GM23338 (cell line): ENCODE measurements around the gene CSTF2. TPM values are rescaled to one million over a fixed set of nuclear protein-coding genes. Genes with fewer than 3 reads are reported as not detected.
A peak's percentile ranks its signal among the peaks of the same experiment; 100 is the strongest.

Experiments
- ATAC-seq: fragments of 200-7000 bp; cut with Tn5 transposase; 3 replicates; pipeline ENCODE4 v1.9.1; 2020
- DNase-seq: peaks from one replicate; pipeline ENCODE4 v3.0.0-alpha.2; 2015; ENCODE audit warnings: low spot score
- H2AFZ ChIP-seq: fragments of 200-600 bp; sonication (generic); 2 replicates; pipeline ENCODE4 v1.8.0; 2016; ENCODE audit warnings: antibody characterized with exemption, mild to moderate bottlenecking, moderate library complexity
- H3F3A ChIP-seq: fragments of 200-600 bp; sonication (generic); replicated peaks from 2 replicates; pipeline ENCODE4 v1.8.0; 2017; ENCODE audit warnings: antibody characterized with exemption, mixed run types, low read depth
- H3K27ac ChIP-seq: fragments of 200-600 bp; sonication (generic); 2 replicates; pipeline ENCODE4 v1.6.1; 2016; ENCODE audit warnings: low read depth
- H3K27me3 ChIP-seq: fragments of 200-600 bp; sonication (generic); 2 replicates; pipeline ENCODE4 v1.8.0; 2016; ENCODE audit warnings: mild to moderate bottlenecking, mixed run types, moderate library complexity; ENCODE audit not compliant: insufficient read depth
- H3K36me3 ChIP-seq: fragments of 200-600 bp; sonication (generic); 2 replicates; pipeline ENCODE4 v1.8.0; 2016; ENCODE audit warnings: mild to moderate bottlenecking; ENCODE audit not compliant: insufficient read depth
- H3K4me1 ChIP-seq: fragments of 200-600 bp; sonication (generic); 2 replicates; pipeline ENCODE4 v1.8.0; 2016; ENCODE audit warnings: mild to moderate bottlenecking, moderate library complexity; ENCODE audit not compliant: insufficient read depth
- H3K4me2 ChIP-seq: fragments of 200-600 bp; sonication (generic); 2 replicates; pipeline ENCODE4 v1.7.1; 2017; ENCODE audit warnings: mixed run types
- H3K4me3 ChIP-seq: fragments of 200-600 bp; sonication (generic); 2 replicates; pipeline ENCODE4 v1.6.1; 2016; ENCODE audit warnings: mixed run types
- H3K79me2 ChIP-seq: fragments of 200-600 bp; sonication (generic); replicated peaks from 2 replicates; pipeline ENCODE4 v1.8.0; 2017; ENCODE audit warnings: mild to moderate bottlenecking; ENCODE audit not compliant: insufficient read depth
- H3K9me2 ChIP-seq: fragments of 200-600 bp; sonication (generic); 2 replicates; pipeline ENCODE4 v1.8.0; 2017; ENCODE audit not compliant: insufficient read depth
- H4K20me1 ChIP-seq: fragments of 200-600 bp; sonication (generic); replicated peaks from 2 replicates; pipeline ENCODE4 v1.8.0; 2017; ENCODE audit warnings: mild to moderate bottlenecking; ENCODE audit not compliant: insufficient read depth
- H3K27ac Mint-ChIP-seq: 2 replicates; pipeline ENCODE4 v1.8.0; 2020; ENCODE audit warnings: inconsistent platforms, mild to moderate bottlenecking, moderate library complexity, mixed read lengths
- H3K27me3 Mint-ChIP-seq: 3 replicates; pipeline ENCODE4 v1.8.0; 2022; ENCODE audit warnings: low read depth, mild to moderate bottlenecking, moderate library complexity, mixed read lengths, inconsistent platforms; ENCODE audit not compliant: insufficient read depth, poor library complexity
- H3K36me3 Mint-ChIP-seq: 3 replicates; pipeline ENCODE4 v1.8.0; 2021; ENCODE audit warnings: low read depth, mild to moderate bottlenecking, inconsistent platforms, moderate library complexity, mixed read lengths
- H3K4me1 Mint-ChIP-seq: 3 replicates; pipeline ENCODE4 v1.8.0; 2020; ENCODE audit warnings: mild to moderate bottlenecking, inconsistent platforms, mixed read lengths
- H3K4me3 Mint-ChIP-seq: 3 replicates; pipeline ENCODE4 v1.8.0; 2021; ENCODE audit warnings: moderate library complexity, mild to moderate bottlenecking, inconsistent platforms, mixed read lengths
- H3K9me3 Mint-ChIP-seq: 3 replicates; pipeline ENCODE4 v1.8.0; 2020; ENCODE audit warnings: moderate library complexity, mild to moderate bottlenecking, inconsistent platforms, mixed read lengths
- CREB1 ChIP-seq: fragments of 250-450 bp; sonication (Bioruptor Pico); IDR thresholded peaks from 2 replicates; pipeline ENCODE4 v1.5.0; 2020; ENCODE audit warnings: low read depth, mild to moderate bottlenecking, moderate library complexity
- EZH2 ChIP-seq: fragments of 200-600 bp; sonication (generic); IDR thresholded peaks from one replicate; pipeline ENCODE4 v1.8.0; 2017; ENCODE audit warnings: antibody characterized with exemption, mild to moderate bottlenecking, low read depth; ENCODE audit not compliant: unreplicated experiment
- EZH2phosphoT487 ChIP-seq: fragments of 200-600 bp; sonication (generic); IDR thresholded peaks from one replicate; pipeline ENCODE4 v1.8.1; 2018; ENCODE audit warnings: antibody characterized with exemption; ENCODE audit not compliant: unreplicated experiment
- JUNB ChIP-seq: IDR thresholded peaks from one replicate; pipeline ENCODE4 v1.6.1; 2016; ENCODE audit warnings: antibody characterized with exemption; ENCODE audit not compliant: unreplicated experiment
- NANOG ChIP-seq: IDR thresholded peaks from 2 replicates; pipeline ENCODE4 v1.6.1; 2016; ENCODE audit warnings: antibody characterized with exemption, borderline replicate concordance
- POLR2AphosphoS5 ChIP-seq: IDR thresholded peaks from 2 replicates; pipeline ENCODE4 v1.6.1; 2016; ENCODE audit warnings: antibody characterized with exemption, low read depth
- STAT1 ChIP-seq: IDR thresholded peaks from one replicate; pipeline ENCODE4 v1.6.1; 2016; ENCODE audit warnings: antibody characterized with exemption; ENCODE audit not compliant: unreplicated experiment
- ZNF114 ChIP-seq: fragments of 250-450 bp; sonication (Bioruptor Pico); IDR thresholded peaks from 2 replicates; pipeline ENCODE4 v1.5.0; 2020; ENCODE audit warnings: mild to moderate bottlenecking, moderate library complexity
- ZNF331 ChIP-seq: fragments of 250-450 bp; sonication (Bioruptor Pico); IDR thresholded peaks from 2 replicates; pipeline ENCODE4 v1.5.0; 2020; ENCODE audit warnings: low read depth, mild to moderate bottlenecking, moderate library complexity
- polyA plus RNA-seq: library from polyadenylated mRNA; unstranded; fragments of >200 nt; fragmentation: Nextera tagmentation; extraction: Ambion mirVana; gene quantifications from 2 replicates; pipeline ENCODE4 v1.2.1, GENCODE V29; 2016
- total RNA-seq: library from RNA; depleted of rRNA; stranded (reverse); fragments of >200 nt; shearing (Covaris generic); gene quantifications from 2 replicates; pipeline ENCODE4 v1.2.3, GENCODE V29; 2014
- TF ChIP-seq, protein P1 (sequence below): IDR thresholded peaks from one replicate; pipeline ENCODE4 v1.6.1; 2018; ENCODE audit warnings: antibody characterized with exemption; ENCODE audit not compliant: unreplicated experiment
- TF ChIP-seq, protein P2 (sequence below): fragments of 250-450 bp; sonication (Bioruptor Pico); IDR thresholded peaks from 2 replicates; pipeline ENCODE4 v1.5.0; 2020; ENCODE audit warnings: mild to moderate bottlenecking, moderate library complexity
- TF ChIP-seq, protein P3 (sequence below), 2 experiments: fragments of 200-600 bp in 1 of 2; sonication (generic) in 1 of 2; conservative IDR thresholded peaks; 2 replicates each; pipeline versions ENCODE4 v1.5.1 to v1.6.1; 2016 to 2017; ENCODE audit warnings: antibody characterized with exemption in 2 of 2, low read depth in 2 of 2, mild to moderate bottlenecking in 2 of 2, moderate library complexity in 1 of 2
- TF ChIP-seq, protein P4 (sequence below): IDR thresholded peaks from 2 replicates; pipeline ENCODE4 v1.6.1; 2016; ENCODE audit warnings: antibody characterized with exemption

Gene CSTF2
- total and polyA plus RNA-seq, 2 experiments from 2014 or later, result 24.4 to 30.1 TPM

DNA sequence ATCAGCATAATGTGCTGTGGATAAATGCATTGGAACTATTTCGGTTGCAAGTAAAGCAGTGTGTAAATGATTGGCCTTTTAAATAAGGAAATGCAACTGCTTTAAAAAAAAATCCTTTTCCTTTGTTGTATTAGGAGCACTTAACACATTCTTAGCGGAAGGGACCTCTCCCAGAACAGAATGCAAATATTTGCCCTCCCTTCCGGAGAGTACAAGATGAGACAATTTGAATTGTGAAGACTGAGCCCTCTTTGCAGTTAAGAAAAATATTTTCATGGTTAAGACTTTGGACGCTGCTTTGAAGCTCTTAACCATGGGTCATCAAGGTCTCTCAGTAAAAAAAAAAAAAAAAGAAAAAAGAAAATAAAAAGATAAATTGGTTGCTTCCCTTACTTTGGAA lies 63.5 kb downstream of the CSTF2 start:
- H3K27me3 Mint-ChIP-seq, result no peaks in the 10 kb centered on the region
- Histone ChIP-seq H3K27me3 (no peaks in the 10 kb centered on the region), H4K20me1 (no peaks in the 10 kb centered on the region), H3F3A (no peaks in the 10 kb centered on the region), H2AFZ (peak overlapping the region; percentile 11; the same call in 1 of the 2 replicates), H3K9me2 (no peaks in the 10 kb centered on the region), H3K36me3 (no peaks in the 10 kb centered on the region), H3K4me2 (no peak overlapping the region), H3K4me3 (no peak overlapping the region), H3K79me2 (no peaks in the 10 kb centered on the region), H3K27ac (no peak overlapping the region), H3K4me1 (no peaks in the 10 kb centered on the region)
- ATAC-seq, result no peak
- no peak overlapping the region for H3K4me3 Mint-ChIP-seq
- H3K9me3 Mint-ChIP-seq, result no peaks in the 10 kb centered on the region
- H3K27ac Mint-ChIP-seq, result no peak overlapping the region
- TF ChIP-seq, protein P1, sequence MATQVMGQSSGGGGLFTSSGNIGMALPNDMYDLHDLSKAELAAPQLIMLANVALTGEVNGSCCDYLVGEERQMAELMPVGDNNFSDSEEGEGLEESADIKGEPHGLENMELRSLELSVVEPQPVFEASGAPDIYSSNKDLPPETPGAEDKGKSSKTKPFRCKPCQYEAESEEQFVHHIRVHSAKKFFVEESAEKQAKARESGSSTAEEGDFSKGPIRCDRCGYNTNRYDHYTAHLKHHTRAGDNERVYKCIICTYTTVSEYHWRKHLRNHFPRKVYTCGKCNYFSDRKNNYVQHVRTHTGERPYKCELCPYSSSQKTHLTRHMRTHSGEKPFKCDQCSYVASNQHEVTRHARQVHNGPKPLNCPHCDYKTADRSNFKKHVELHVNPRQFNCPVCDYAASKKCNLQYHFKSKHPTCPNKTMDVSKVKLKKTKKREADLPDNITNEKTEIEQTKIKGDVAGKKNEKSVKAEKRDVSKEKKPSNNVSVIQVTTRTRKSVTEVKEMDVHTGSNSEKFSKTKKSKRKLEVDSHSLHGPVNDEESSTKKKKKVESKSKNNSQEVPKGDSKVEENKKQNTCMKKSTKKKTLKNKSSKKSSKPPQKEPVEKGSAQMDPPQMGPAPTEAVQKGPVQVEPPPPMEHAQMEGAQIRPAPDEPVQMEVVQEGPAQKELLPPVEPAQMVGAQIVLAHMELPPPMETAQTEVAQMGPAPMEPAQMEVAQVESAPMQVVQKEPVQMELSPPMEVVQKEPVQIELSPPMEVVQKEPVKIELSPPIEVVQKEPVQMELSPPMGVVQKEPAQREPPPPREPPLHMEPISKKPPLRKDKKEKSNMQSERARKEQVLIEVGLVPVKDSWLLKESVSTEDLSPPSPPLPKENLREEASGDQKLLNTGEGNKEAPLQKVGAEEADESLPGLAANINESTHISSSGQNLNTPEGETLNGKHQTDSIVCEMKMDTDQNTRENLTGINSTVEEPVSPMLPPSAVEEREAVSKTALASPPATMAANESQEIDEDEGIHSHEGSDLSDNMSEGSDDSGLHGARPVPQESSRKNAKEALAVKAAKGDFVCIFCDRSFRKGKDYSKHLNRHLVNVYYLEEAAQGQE, result no peak
- TF ChIP-seq, protein P2, sequence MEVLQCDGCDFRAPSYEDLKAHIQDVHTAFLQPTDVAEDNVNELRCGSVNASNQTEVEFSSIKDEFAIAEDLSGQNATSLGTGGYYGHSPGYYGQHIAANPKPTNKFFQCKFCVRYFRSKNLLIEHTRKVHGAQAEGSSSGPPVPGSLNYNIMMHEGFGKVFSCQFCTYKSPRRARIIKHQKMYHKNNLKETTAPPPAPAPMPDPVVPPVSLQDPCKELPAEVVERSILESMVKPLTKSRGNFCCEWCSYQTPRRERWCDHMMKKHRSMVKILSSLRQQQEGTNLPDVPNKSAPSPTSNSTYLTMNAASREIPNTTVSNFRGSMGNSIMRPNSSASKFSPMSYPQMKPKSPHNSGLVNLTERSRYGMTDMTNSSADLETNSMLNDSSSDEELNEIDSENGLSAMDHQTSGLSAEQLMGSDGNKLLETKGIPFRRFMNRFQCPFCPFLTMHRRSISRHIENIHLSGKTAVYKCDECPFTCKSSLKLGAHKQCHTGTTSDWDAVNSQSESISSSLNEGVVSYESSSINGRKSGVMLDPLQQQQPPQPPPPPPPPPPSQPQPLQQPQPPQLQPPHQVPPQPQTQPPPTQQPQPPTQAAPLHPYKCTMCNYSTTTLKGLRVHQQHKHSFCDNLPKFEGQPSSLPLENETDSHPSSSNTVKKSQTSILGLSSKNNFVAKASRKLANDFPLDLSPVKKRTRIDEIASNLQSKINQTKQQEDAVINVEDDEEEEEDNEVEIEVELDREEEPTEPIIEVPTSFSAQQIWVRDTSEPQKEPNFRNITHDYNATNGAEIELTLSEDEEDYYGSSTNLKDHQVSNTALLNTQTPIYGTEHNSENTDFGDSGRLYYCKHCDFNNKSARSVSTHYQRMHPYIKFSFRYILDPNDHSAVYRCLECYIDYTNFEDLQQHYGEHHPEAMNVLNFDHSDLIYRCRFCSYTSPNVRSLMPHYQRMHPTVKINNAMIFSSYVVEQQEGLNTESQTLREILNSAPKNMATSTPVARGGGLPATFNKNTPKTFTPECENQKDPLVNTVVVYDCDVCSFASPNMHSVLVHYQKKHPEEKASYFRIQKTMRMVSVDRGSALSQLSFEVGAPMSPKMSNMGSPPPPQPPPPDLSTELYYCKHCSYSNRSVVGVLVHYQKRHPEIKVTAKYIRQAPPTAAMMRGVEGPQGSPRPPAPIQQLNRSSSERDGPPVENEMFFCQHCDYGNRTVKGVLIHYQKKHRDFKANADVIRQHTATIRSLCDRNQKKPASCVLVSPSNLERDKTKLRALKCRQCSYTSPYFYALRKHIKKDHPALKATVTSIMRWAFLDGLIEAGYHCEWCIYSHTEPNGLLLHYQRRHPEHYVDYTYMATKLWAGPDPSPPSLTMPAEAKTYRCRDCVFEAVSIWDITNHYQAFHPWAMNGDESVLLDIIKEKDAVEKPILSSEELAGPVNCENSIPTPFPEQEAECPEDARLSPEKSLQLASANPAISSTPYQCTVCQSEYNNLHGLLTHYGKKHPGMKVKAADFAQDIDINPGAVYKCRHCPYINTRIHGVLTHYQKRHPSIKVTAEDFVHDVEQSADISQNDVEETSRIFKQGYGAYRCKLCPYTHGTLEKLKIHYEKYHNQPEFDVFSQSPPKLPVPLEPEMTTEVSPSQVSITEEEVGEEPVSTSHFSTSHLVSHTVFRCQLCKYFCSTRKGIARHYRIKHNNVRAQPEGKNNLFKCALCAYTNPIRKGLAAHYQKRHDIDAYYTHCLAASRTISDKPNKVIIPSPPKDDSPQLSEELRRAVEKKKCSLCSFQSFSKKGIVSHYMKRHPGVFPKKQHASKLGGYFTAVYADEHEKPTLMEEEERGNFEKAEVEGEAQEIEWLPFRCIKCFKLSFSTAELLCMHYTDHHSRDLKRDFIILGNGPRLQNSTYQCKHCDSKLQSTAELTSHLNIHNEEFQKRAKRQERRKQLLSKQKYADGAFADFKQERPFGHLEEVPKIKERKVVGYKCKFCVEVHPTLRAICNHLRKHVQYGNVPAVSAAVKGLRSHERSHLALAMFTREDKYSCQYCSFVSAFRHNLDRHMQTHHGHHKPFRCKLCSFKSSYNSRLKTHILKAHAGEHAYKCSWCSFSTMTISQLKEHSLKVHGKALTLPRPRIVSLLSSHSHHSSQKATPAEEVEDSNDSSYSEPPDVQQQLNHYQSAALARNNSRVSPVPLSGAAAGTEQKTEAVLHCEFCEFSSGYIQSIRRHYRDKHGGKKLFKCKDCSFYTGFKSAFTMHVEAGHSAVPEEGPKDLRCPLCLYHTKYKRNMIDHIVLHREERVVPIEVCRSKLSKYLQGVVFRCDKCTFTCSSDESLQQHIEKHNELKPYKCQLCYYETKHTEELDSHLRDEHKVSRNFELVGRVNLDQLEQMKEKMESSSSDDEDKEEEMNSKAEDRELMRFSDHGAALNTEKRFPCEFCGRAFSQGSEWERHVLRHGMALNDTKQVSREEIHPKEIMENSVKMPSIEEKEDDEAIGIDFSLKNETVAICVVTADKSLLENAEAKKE (CRISPR knock-in tag), result no peak
- TF ChIP-seq STAT1, result no peak
- TF ChIP-seq ZNF114 (CRISPR knock-in tag), result no peak
- no peak for TF ChIP-seq CREB1 (CRISPR knock-in tag)
- TF ChIP-seq, protein P3, sequence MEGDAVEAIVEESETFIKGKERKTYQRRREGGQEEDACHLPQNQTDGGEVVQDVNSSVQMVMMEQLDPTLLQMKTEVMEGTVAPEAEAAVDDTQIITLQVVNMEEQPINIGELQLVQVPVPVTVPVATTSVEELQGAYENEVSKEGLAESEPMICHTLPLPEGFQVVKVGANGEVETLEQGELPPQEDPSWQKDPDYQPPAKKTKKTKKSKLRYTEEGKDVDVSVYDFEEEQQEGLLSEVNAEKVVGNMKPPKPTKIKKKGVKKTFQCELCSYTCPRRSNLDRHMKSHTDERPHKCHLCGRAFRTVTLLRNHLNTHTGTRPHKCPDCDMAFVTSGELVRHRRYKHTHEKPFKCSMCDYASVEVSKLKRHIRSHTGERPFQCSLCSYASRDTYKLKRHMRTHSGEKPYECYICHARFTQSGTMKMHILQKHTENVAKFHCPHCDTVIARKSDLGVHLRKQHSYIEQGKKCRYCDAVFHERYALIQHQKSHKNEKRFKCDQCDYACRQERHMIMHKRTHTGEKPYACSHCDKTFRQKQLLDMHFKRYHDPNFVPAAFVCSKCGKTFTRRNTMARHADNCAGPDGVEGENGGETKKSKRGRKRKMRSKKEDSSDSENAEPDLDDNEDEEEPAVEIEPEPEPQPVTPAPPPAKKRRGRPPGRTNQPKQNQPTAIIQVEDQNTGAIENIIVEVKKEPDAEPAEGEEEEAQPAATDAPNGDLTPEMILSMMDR (conservative IDR thresholded peaks at IDR 0.05; ENCODE audit: low read depth in 2 of 2), result no peak
- TF ChIP-seq EZH2phosphoT487, result no peak
- TF ChIP-seq, protein P4, sequence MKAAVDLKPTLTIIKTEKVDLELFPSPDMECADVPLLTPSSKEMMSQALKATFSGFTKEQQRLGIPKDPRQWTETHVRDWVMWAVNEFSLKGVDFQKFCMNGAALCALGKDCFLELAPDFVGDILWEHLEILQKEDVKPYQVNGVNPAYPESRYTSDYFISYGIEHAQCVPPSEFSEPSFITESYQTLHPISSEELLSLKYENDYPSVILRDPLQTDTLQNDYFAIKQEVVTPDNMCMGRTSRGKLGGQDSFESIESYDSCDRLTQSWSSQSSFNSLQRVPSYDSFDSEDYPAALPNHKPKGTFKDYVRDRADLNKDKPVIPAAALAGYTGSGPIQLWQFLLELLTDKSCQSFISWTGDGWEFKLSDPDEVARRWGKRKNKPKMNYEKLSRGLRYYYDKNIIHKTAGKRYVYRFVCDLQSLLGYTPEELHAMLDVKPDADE, result no peak
- TF ChIP-seq ZNF331, result no peak
- TF ChIP-seq NANOG, result no peak
- no peak for TF ChIP-seq EZH2
- TF ChIP-seq JUNB, result no peak
- no peak for TF ChIP-seq POLR2AphosphoS5
- peaks cover 3% of the 10 kb centered on the region; the same call in 2 of the 3 replicates for H3K4me1 Mint-ChIP-seq
- H3K36me3 Mint-ChIP-seq, result no peaks in the 10 kb centered on the region
- peak; percentile 15 for DNase-seq
